ENCODE data around the gene GPBP1.

DNA sequence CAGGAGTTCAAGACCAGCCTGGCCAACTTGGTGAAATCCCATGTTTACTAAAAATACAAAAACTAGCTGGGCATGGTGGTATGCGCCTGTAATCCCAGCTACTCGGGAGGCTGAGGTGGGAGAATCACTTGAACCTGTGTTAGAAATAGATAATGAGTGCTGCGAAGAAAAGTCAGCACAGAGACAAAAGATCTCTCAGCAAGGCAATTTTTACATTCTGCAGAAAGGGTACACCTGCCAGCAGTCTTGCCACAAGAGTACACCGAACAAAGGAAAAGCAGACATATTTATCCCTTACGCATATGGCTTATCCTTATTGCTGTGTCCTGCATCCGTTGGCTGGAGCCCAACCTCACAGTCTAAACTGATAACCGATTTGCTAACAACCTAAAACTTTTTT is 16.2 kb upstream of the GPBP1 start:
- TF ChIP-seq, protein P1, sequence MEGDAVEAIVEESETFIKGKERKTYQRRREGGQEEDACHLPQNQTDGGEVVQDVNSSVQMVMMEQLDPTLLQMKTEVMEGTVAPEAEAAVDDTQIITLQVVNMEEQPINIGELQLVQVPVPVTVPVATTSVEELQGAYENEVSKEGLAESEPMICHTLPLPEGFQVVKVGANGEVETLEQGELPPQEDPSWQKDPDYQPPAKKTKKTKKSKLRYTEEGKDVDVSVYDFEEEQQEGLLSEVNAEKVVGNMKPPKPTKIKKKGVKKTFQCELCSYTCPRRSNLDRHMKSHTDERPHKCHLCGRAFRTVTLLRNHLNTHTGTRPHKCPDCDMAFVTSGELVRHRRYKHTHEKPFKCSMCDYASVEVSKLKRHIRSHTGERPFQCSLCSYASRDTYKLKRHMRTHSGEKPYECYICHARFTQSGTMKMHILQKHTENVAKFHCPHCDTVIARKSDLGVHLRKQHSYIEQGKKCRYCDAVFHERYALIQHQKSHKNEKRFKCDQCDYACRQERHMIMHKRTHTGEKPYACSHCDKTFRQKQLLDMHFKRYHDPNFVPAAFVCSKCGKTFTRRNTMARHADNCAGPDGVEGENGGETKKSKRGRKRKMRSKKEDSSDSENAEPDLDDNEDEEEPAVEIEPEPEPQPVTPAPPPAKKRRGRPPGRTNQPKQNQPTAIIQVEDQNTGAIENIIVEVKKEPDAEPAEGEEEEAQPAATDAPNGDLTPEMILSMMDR (IDR thresholded peaks at IDR 0.05; ENCODE audit: extremely low read depth in 1 of 2, insufficient read depth in 1 of 2, low read depth in 1 of 2, low read length in 2 of 2), result no peak
- TF ChIP-seq POLR2A (IDR thresholded peaks at IDR 0.05; ENCODE audit: low read depth, low read length) (no peak), EZH2 (IDR thresholded peaks at IDR 0.05; ENCODE audit: borderline replicate concordance, low read depth, low read length, severe bottlenecking) (no peak), POLR2AphosphoS5 (IDR thresholded peaks at IDR 0.05; ENCODE audit: insufficient read depth, low read depth, low read length) (no peak), MYC (IDR thresholded peaks at IDR 0.05; ENCODE audit: low read depth, low read length) (no peak), FOS (IDR thresholded peaks at IDR 0.05; ENCODE audit: borderline replicate concordance, insufficient read depth, low read length) (no peak), JUN (IDR thresholded peaks at IDR 0.05; ENCODE audit: borderline replicate concordance, insufficient read depth, insufficient read length, low read depth) (no peak), GATA2 (IDR thresholded peaks at IDR 0.05; ENCODE audit: insufficient read depth, insufficient read length, low read depth, low read length) (no peak)
- TF ChIP-seq, protein P2, sequence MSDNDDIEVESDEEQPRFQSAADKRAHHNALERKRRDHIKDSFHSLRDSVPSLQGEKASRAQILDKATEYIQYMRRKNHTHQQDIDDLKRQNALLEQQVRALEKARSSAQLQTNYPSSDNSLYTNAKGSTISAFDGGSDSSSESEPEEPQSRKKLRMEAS (IDR thresholded peaks at IDR 0.05; ENCODE audit: insufficient read depth, insufficient read length), result no peak
